ENCODE data around the gene IL18R1. TPM values are rescaled to one million over a fixed set of nuclear protein-coding genes. Genes with fewer than 3 reads are reported as not detected.

Gene IL18R1
- total RNA-seq, 1 experiment from 2014 or later, result 1.9 TPM

DNA sequence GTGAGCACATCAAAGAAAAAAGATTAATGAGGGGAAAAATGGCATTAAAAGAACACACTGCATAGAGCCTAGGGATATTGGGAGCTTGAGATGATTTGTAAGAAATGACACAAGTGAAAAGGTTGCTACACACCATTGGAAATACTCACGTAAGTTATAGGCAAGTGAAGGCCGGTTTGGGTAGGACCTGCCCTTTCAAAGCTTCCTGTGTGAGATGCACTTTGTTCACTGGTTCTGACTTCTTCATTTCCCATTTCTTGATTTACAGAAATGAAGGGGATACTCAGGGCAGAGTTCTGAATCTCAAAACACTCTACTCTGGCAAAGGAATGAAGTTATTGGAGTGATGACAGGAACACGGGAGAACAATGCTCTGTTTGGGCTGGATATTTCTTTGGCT, 67.3 kb downstream of the IL18R1 start, which contains the start of gene IL18RAP:
TSS of gene IL18RAP (plus strand) at position 251 of the 400 bp plus-strand sequence. CDS start at position 369, 118 bp downstream.
- H3K36me3 ChIP-seq (ENCODE audit: low read depth), result no peaks in the 10 kb centered on the region
- no peaks in the 10 kb centered on the region for H4K20me1 ChIP-seq (ENCODE audit: insufficient read depth)
- TF ChIP-seq, protein P1, sequence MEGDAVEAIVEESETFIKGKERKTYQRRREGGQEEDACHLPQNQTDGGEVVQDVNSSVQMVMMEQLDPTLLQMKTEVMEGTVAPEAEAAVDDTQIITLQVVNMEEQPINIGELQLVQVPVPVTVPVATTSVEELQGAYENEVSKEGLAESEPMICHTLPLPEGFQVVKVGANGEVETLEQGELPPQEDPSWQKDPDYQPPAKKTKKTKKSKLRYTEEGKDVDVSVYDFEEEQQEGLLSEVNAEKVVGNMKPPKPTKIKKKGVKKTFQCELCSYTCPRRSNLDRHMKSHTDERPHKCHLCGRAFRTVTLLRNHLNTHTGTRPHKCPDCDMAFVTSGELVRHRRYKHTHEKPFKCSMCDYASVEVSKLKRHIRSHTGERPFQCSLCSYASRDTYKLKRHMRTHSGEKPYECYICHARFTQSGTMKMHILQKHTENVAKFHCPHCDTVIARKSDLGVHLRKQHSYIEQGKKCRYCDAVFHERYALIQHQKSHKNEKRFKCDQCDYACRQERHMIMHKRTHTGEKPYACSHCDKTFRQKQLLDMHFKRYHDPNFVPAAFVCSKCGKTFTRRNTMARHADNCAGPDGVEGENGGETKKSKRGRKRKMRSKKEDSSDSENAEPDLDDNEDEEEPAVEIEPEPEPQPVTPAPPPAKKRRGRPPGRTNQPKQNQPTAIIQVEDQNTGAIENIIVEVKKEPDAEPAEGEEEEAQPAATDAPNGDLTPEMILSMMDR (conservative IDR thresholded peaks at IDR 0.05), result no peak
- no peak for TF ChIP-seq EZH2 (IDR thresholded peaks at IDR 0.05; ENCODE audit: low read depth)
- no peak for DNase-seq
- H3K27me3 ChIP-seq (ENCODE audit: insufficient read depth, low read depth), result no peaks in the 10 kb centered on the region
- no peaks in the 10 kb centered on the region for H3K9me2 ChIP-seq (ENCODE audit: insufficient read depth)
- H3K27ac ChIP-seq, result no peak within 1 kb of the TSS
- intact Hi-C loops (cut with micrococcal nuclease; ENCODE audit: unreplicated experiment), result no loop called here
- CTCF ChIA-PET, result no interaction called here
- no TSS peak for BruUV-seq (replicated peaks)
- H3F3A ChIP-seq (ENCODE audit: insufficient read depth, low read depth), result no peaks in the 10 kb centered on the region
- H2AFZ ChIP-seq, result no peak within 1 kb of the TSS
- no peaks in the 10 kb centered on the region for H3K79me2 ChIP-seq (ENCODE audit: low read depth)
- no peak within 1 kb of the TSS for H3K4me2 ChIP-seq
- no peak within 1 kb of the TSS for H3K4me3 ChIP-seq
- no peaks in the 10 kb centered on the region for H3K4me1 ChIP-seq (replicated peaks; ENCODE audit: insufficient read depth)
- POLR2A ChIA-PET (ENCODE audit: unreplicated experiment), result no interaction called here
- H3K9me3 ChIP-seq (ENCODE audit: insufficient read depth, low read depth), result no peaks in the 10 kb centered on the region

DNA sequence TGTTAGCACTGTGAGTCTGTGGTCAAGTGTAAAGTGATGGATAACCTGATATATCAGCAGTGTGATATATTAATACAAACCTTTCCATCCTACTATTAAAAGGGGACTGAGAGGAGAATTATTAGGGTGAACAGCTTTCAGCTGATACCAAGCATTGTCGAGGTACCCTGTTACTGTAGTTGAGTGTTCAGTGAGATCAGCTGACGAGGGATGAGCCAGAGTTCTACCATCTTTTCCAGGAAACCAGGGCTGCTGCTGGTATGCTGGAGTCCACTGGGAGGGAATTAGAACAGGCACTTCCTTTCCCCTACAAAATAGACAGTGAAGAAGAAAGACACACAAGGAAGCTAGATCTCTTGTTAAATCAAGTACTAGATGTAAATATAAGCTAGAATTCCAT, 67.8 kb downstream of the IL18R1 start:
- H3K4me2 ChIP-seq, result no peak overlapping the region
- H3K27ac ChIP-seq, result no peak overlapping the region
- DNase-seq, result no peak
- ChIA-PET CTCF (no interaction called here), POLR2A (ENCODE audit: unreplicated experiment) (no interaction called here)
- no peak overlapping the region for H2AFZ ChIP-seq
- no peaks in the 10 kb centered on the region for H3K4me1 ChIP-seq (replicated peaks; ENCODE audit: insufficient read depth)
- H3K79me2 ChIP-seq (ENCODE audit: low read depth), result no peaks in the 10 kb centered on the region
- no peaks in the 10 kb centered on the region for H3K9me2 ChIP-seq (ENCODE audit: insufficient read depth)
- no peaks in the 10 kb centered on the region for H3K36me3 ChIP-seq (ENCODE audit: low read depth)
- no peaks in the 10 kb centered on the region for H3K27me3 ChIP-seq (ENCODE audit: insufficient read depth, low read depth)
- TF ChIP-seq, protein P1 (conservative IDR thresholded peaks at IDR 0.05), result no peak
- no peak for TF ChIP-seq EZH2 (IDR thresholded peaks at IDR 0.05; ENCODE audit: low read depth)
- H3K4me3 ChIP-seq, result no peak overlapping the region
- no TSS peak for BruUV-seq (replicated peaks)
- H3K9me3 ChIP-seq (ENCODE audit: insufficient read depth, low read depth), result no peaks in the 10 kb centered on the region
- H3F3A ChIP-seq (ENCODE audit: insufficient read depth, low read depth), result no peaks in the 10 kb centered on the region
- intact Hi-C loops (cut with micrococcal nuclease; ENCODE audit: unreplicated experiment), result no loop called here
- H4K20me1 ChIP-seq (ENCODE audit: insufficient read depth), result no peaks in the 10 kb centered on the region

DNA sequence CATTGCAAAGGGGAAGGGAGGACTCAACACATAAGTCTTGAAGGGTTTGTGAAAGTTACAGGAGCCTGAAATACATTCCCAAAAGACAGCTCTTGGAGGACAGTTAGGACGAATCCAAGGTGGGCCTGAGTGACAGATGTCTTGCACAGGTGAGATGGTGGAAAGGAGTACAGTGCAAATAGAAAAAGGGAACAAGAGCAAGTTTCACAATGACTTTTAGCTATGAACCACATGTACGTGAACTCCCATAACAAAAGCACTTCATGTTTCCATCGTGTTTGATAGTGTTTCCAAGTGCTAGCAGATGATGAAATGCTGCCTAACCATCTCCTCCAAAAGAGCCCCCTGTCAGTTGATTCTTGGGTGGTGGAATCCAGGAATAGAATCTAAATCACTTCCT, 69.2 kb downstream of the IL18R1 start:
- no peaks in the 10 kb centered on the region for H3K79me2 ChIP-seq (ENCODE audit: low read depth)
- BruUV-seq (replicated peaks), result no TSS peak
- H3K9me3 ChIP-seq (ENCODE audit: insufficient read depth, low read depth), result no peaks in the 10 kb centered on the region
- DNase-seq, result no peak
- H4K20me1 ChIP-seq (ENCODE audit: insufficient read depth), result no peaks in the 10 kb centered on the region
- H3K36me3 ChIP-seq (ENCODE audit: low read depth), result no peaks in the 10 kb centered on the region
- H3K4me3 ChIP-seq, result no peak overlapping the region
- ChIA-PET POLR2A (ENCODE audit: unreplicated experiment) (no interaction called here), CTCF (no interaction called here)
- intact Hi-C loops (cut with micrococcal nuclease; ENCODE audit: unreplicated experiment), result no loop called here
- H3K9me2 ChIP-seq (ENCODE audit: insufficient read depth), result no peaks in the 10 kb centered on the region
- no peak for TF ChIP-seq EZH2 (IDR thresholded peaks at IDR 0.05; ENCODE audit: low read depth)
- TF ChIP-seq, protein P1 (conservative IDR thresholded peaks at IDR 0.05), result no peak
- no peaks in the 10 kb centered on the region for H3F3A ChIP-seq (ENCODE audit: insufficient read depth, low read depth)
- H2AFZ ChIP-seq, result no peak overlapping the region
- no peak overlapping the region for H3K27ac ChIP-seq
- no peaks in the 10 kb centered on the region for H3K27me3 ChIP-seq (ENCODE audit: insufficient read depth, low read depth)
- no peaks in the 10 kb centered on the region for H3K4me1 ChIP-seq (replicated peaks; ENCODE audit: insufficient read depth)
- no peak overlapping the region for H3K4me2 ChIP-seq

Measured in PC-9 (cell line).